ENCODE data around the gene HOXC9. TPM values are rescaled to one million over a fixed set of nuclear protein-coding genes. Genes with fewer than 3 reads are reported as not detected.
A peak's percentile ranks its signal among the peaks of the same experiment; 100 is the strongest.

The HOXC9 gene
- polyA plus RNA-seq, 1 of the 3 experiments (the other 2 are of a cell fraction), result 1.9 TPM

GRCh38 chr12:54016051-54016450, 16.1 kb downstream of the HOXC9 start:
- DNase-seq, result no peak
- ChIA-PET POLR2A (interaction anchor here (0.7 kb wide), 1 partner anchor 88 kb away, joined by 4 read pairs; no protein-coding TSS in a partner anchor), CTCF (interaction anchor here (0.6 to 24.5 kb wide), 13 partner anchors 10 to 428 kb away, joined by 3 to 568 read pairs (median 7); partner anchors contain the start of genes HOXC10, HOXC4, HOXC5 and HOXC9)
- Histone ChIP-seq H3K27me3 (ENCODE audit: insufficient read depth) (no peaks in the 10 kb centered on the region), H3K36me3 (replicated peaks in 1 of 2; ENCODE audit: control insufficient read depth in 1 of 2, insufficient read depth in 2 of 2, low read length in 1 of 2) (no peaks in the 10 kb centered on the region), H3F3A (replicated peaks; ENCODE audit: insufficient read depth) (peaks cover 17% of the 10 kb centered on the region), H3K9me3 (no peaks in the 10 kb centered on the region), H3K9ac (peak overlapping the region; percentile 98; the same call in 1 of the 2 replicates), H3K4me2 (peak overlapping the region; percentile 70; the same call in 1 of the 2 replicates), H2AFZ (ENCODE audit: low read depth) (peak overlapping the region; percentile 94; the same call in 1 of the 2 replicates), H3K9me2 (no peaks in the 10 kb centered on the region), H3K4me1 (ENCODE audit: control insufficient read depth in 1 of 2, insufficient read depth in 2 of 2, low read depth in 1 of 2, low read length in 1 of 2) (peaks cover 7 to 33% of the 10 kb centered on the region in 2 experiments; a peak in 2 of 4 replicates), H4K20me1 (ENCODE audit: insufficient read depth) (no peaks in the 10 kb centered on the region), H3K79me2 (ENCODE audit: insufficient read depth) (peaks cover 10% of the 10 kb centered on the region; the same call in 1 of the 2 replicates), H3K4me3 (ENCODE audit: low read depth in 2 of 2, low read length in 1 of 2) (peak overlapping the region; percentile 46 to 69; a peak in 3 of 4 replicates), H3K27ac (ENCODE audit: low read depth in 2 of 2, low read length in 1 of 2) (peak overlapping the region; percentile 89 to 99; a peak in 3 of 4 replicates)
- TF ChIP-seq MXI1 (IDR thresholded peaks at IDR 0.05; ENCODE audit: low read depth, low read length), result no peak
- no peak for TF ChIP-seq FOXM1 (IDR thresholded peaks at IDR 0.05; ENCODE audit: low read depth)
- no peak for TF ChIP-seq GATA2 (CRISPR knock-in tag; IDR thresholded peaks at IDR 0.05)
- TF ChIP-seq RXRA (IDR thresholded peaks at IDR 0.05; ENCODE audit: borderline replicate concordance, low read depth), result no peak
- no peak for TF ChIP-seq FOSL2 (IDR thresholded peaks at IDR 0.05; ENCODE audit: borderline replicate concordance, low read depth)
- TF ChIP-seq CHD2 (IDR thresholded peaks at IDR 0.05; ENCODE audit: low read length, partially characterized antibody), result no peak
- no peak for TF ChIP-seq POLR2AphosphoS5 (IDR thresholded peaks at IDR 0.05; ENCODE audit: low read depth, low read length)
- TF ChIP-seq TCF12 (IDR thresholded peaks at IDR 0.05), result no peak
- no peak for TF ChIP-seq MEF2A (IDR thresholded peaks at IDR 0.05; ENCODE audit: borderline replicate concordance, low read depth)
- TF ChIP-seq SIN3A (IDR thresholded peaks at IDR 0.05; ENCODE audit: borderline replicate concordance, low read depth, low read length), result no peak
- TF ChIP-seq TEAD4 (IDR thresholded peaks at IDR 0.05; ENCODE audit: borderline replicate concordance, insufficient read depth), result no peak
- WGBS (ENCODE audit: low lambda C conversion rate), result 88% methylated on average over 3 of the region's 3 CpGs

- no peaks in the 10 kb centered on the region for H3K9me2 ChIP-seq
- ChIA-PET POLR2A (interaction anchor here (0.7 to 1.8 kb wide), 3 partner anchors 8 to 88 kb away, joined by 3 to 11 read pairs (median 4); partner anchors contain the start of genes HOXC8 and HOXC9), CTCF (interaction anchor here (0.6 to 24.5 kb wide), 16 partner anchors 10 to 427 kb away, joined by 3 to 568 read pairs (median 5); partner anchors contain the start of genes HOXC10, HOXC4, HOXC5 and HOXC9)
- H3K4me2 ChIP-seq, result peak overlapping the region; percentile 99
- no peaks in the 10 kb centered on the region for H3K36me3 ChIP-seq (replicated peaks in 1 of 2; ENCODE audit: control insufficient read depth in 1 of 2, insufficient read depth in 2 of 2, low read length in 1 of 2)
- peak overlapping the region; percentile 94; the same call in 1 of the 2 replicates for H2AFZ ChIP-seq (ENCODE audit: low read depth)
- no peak for DNase-seq
- peak overlapping the region; percentile 98; the same call in 1 of the 2 replicates for H3K9ac ChIP-seq
- peaks cover 17% of the 10 kb centered on the region for H3F3A ChIP-seq (replicated peaks; ENCODE audit: insufficient read depth)
- peak overlapping the region; percentile 69 to 85 for H3K4me3 ChIP-seq (ENCODE audit: low read depth in 2 of 2, low read length in 1 of 2)
- H3K9me3 ChIP-seq, result no peaks in the 10 kb centered on the region
- peaks cover 7 to 36% of the 10 kb centered on the region in 2 experiments; a peak in 2 of 4 replicates for H3K4me1 ChIP-seq (ENCODE audit: control insufficient read depth in 1 of 2, insufficient read depth in 2 of 2, low read depth in 1 of 2, low read length in 1 of 2)
- TF ChIP-seq YY1 (IDR thresholded peaks at IDR 0.05; ENCODE audit: low read depth) (peak; percentile 80; the same call in 1 of the 2 replicates), USF1 (IDR thresholded peaks at IDR 0.05; ENCODE audit: borderline replicate concordance, low read depth) (peak; percentile 28; the same call in 1 of the 2 replicates), POLR2AphosphoS5 (IDR thresholded peaks at IDR 0.05; ENCODE audit: low read depth, low read length) (peak; percentile 65; the same call in 1 of the 2 replicates), REST (IDR thresholded peaks at IDR 0.05; ENCODE audit: low read depth, low read length) (no peak), TAF1 (IDR thresholded peaks at IDR 0.05; ENCODE audit: borderline replicate concordance, low read depth, low read length) (peak; percentile 56; the same call in 1 of the 2 replicates), FOXM1 (IDR thresholded peaks at IDR 0.05; ENCODE audit: low read depth) (no peak)
- H3K27me3 ChIP-seq (ENCODE audit: insufficient read depth), result no peaks in the 10 kb centered on the region
- no peaks in the 10 kb centered on the region for H4K20me1 ChIP-seq (ENCODE audit: insufficient read depth)
- peak overlapping the region; percentile 89 to 99 for H3K27ac ChIP-seq (ENCODE audit: low read depth in 2 of 2, low read length in 1 of 2)
- WGBS (ENCODE audit: low lambda C conversion rate), result 18% methylated on average over 23 of the region's 25 CpGs
- H3K79me2 ChIP-seq (ENCODE audit: insufficient read depth), result peaks cover 10% of the 10 kb centered on the region; the same call in 1 of the 2 replicates
Observed at GRCh38 chr12:54016478-54016964, 16.6 kb downstream of the HOXC9 start.

Measured in SK-N-SH (cell line).